ENCODE results near the gene RAPGEF3.

RAPGEF3 gene

DNA sequence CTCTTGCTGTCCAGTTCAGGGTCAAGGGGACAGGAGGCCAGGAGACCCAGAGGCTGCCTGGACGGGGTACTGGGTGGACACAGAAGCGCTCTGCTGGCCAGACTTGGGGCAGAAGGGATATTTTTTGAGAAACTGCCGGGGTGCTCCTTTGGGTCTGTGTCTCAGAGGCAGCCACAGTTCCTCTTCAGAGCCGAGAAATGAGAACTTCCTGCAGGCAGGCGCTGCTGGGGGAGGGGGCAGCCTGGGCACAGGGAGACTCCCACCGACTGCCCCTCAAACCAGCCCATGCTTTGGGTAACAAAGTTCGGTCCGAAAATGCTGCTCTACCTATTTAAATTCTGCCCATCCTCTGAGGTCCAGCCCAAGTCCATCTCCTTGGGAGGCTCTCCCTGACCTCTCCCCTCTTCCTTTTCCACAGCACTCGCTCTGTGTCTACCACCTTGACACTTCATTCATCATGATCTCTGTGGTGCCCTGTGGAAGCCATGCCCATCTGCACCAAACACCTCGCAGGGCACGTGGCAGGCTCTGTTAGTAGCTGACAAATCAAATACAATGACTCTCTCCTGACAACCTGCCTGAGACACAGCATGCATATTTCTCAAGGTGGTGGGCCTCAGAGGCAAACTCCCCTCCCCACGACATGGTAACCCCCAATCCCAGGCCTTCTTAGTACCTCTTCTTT lies 44.7 kb upstream of the RAPGEF3 start:
- no peak for DNase-seq
- Histone ChIP-seq H3K9me3 (no peaks in the 10 kb centered on the region), H3K36me3 (no peaks in the 10 kb centered on the region; the same call in 1 of the 2 replicates), H3K4me3 (ENCODE audit: low read depth, low read length) (no peak overlapping the region), H3K27me3 (no peaks in the 10 kb centered on the region), H3K4me1 (peaks cover 15% of the 10 kb centered on the region)
- TF ChIP-seq CTCF (IDR thresholded peaks at IDR 0.05; ENCODE audit: low read depth, low read length), result no peak

GRCh38 chr12:47802312-47802711 lies 43.6 kb upstream of the RAPGEF3 start:
- peak; percentile 47 for TF ChIP-seq CTCF (IDR thresholded peaks at IDR 0.05; ENCODE audit: low read depth, low read length)
- Histone ChIP-seq H3K27me3 (no peaks in the 10 kb centered on the region), H3K4me3 (ENCODE audit: low read depth, low read length) (no peak overlapping the region), H3K9me3 (no peaks in the 10 kb centered on the region), H3K36me3 (peaks cover 8% of the 10 kb centered on the region; the same call in 1 of the 2 replicates), H3K4me1 (peaks cover 9% of the 10 kb centered on the region)
- no peak for DNase-seq

DNA sequence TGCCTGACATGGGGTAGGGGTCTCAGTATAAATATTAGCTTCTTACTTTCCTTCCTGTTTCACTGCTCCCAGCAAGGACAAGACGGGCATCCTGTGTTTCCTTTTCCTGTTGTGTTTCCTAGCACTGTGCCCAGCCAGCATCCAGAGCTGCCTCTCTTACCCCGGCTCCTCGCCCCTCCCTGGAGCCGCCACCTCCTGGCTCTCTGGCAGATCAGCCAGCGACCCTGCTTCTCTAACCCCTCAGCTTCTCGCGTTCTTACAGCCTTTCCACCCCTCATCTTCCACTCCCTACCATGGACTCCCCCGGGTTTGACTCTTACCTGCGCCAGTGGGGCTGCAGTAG lies 43.2 kb upstream of the RAPGEF3 start:
- peaks cover 9% of the 10 kb centered on the region for H3K4me1 ChIP-seq
- H3K36me3 ChIP-seq, result peaks cover 9% of the 10 kb centered on the region; the same call in 1 of the 2 replicates
- no peak for TF ChIP-seq CTCF (IDR thresholded peaks at IDR 0.05; ENCODE audit: low read depth, low read length)
- no peak overlapping the region for H3K4me3 ChIP-seq (ENCODE audit: low read depth, low read length)
- H3K27me3 ChIP-seq, result no peaks in the 10 kb centered on the region
- H3K9me3 ChIP-seq, result no peaks in the 10 kb centered on the region
- no peak for DNase-seq

DNA sequence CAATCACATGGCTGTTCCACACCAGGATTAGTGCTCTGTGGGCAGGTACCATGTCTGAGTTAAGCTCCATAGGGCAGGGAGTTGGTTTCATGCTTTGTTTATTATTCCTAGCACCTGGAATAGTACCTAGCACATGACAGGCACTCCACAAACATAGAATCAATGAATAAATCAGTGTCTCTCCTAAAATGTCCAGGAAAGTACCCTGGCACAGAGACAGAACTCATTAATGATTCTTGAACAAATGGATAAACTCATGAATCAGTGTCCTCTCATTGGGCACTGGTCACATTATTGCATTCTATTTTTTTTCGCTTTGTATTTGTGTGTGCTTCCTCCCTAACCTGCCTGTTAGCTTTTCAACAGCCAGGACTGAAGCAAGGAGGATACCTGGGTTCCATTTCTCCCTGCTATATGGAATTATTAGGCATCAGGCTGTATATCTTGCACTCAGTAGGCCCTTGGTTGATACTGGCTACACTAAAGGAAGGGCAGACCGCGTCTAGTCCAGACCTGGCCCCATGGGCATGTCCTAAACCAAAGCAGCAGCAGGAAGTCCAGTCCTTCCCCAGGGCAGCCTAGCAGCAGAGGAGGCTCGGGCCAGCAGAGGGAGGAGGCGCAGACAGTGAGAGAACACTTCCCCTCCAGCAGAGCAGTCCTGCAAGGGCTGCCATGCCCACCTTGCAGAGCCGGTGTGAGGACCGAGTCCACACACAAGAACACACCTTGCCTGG lies 42.7 kb upstream of the RAPGEF3 start:
- no peaks in the 10 kb centered on the region for H3K9me3 ChIP-seq
- peaks cover 9% of the 10 kb centered on the region for H3K4me1 ChIP-seq
- TF ChIP-seq CTCF (IDR thresholded peaks at IDR 0.05; ENCODE audit: low read depth, low read length), result no peak
- H3K4me3 ChIP-seq (ENCODE audit: low read depth, low read length), result no peak overlapping the region
- peaks cover 13% of the 10 kb centered on the region; the same call in 1 of the 2 replicates for H3K36me3 ChIP-seq
- DNase-seq, result no peak
- H3K27me3 ChIP-seq, result no peaks in the 10 kb centered on the region

DNA sequence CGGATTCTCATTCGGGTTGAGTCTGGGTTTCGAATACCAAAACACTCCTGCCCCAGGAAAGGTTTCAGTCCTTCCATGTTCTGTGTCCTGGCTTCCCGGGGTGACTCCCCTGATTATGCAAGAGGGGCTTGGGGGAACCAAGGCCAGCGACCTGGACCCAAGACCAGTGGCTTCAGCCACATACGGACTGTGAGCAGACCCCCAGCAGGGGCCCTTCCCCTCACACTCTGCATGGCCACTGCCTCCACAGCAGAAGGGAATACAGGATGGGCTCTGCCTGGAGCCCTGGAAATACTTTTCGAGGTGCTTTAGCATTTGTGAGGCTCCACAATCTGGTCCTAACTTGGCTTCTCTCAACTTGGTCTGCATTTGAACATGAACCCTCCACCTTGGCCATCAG lies 41.9 kb upstream of the RAPGEF3 start:
- no peak for TF ChIP-seq CTCF (IDR thresholded peaks at IDR 0.05; ENCODE audit: low read depth, low read length)
- DNase-seq, result no peak
- H3K4me3 ChIP-seq (ENCODE audit: low read depth, low read length), result no peak overlapping the region
- H3K36me3 ChIP-seq, result peaks cover 17% of the 10 kb centered on the region
- no peaks in the 10 kb centered on the region for H3K9me3 ChIP-seq
- H3K4me1 ChIP-seq, result peaks cover 9% of the 10 kb centered on the region
- no peaks in the 10 kb centered on the region for H3K27me3 ChIP-seq

DNA sequence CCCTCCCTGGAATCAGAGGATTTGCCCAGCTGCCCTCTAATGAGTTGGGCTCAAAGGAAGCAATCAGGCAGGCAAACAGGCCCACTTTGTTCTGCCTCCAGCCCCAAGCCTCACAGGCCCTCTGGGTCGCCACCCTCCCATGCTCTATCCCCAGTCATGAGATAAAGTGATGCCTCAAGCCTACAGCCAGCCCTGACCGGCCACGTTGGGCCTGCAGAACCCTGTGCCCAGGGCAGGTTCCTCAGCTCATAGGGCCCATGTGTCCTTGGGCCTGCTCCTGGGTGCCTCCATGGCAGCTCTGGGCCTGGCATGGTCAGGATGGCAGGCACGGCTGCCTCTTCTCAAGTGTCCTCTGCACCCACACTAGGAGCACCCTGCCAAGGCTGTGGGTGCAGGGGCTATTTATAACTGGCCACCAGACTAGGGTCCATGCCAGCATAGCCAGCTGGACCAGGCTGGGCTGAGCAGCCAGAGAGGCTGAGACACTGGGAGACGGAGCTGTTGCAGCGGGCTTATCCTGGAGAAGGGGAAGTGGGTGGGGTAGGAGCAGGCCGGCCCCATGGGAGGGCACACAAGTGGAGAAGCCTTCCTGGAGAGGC lies 40.8 kb upstream of the RAPGEF3 start:
- TF ChIP-seq CTCF (IDR thresholded peaks at IDR 0.05; ENCODE audit: low read depth, low read length), result no peak
- H3K9me3 ChIP-seq, result no peaks in the 10 kb centered on the region
- no peaks in the 10 kb centered on the region for H3K27me3 ChIP-seq
- DNase-seq, result no peak
- H3K36me3 ChIP-seq, result peaks cover 21% of the 10 kb centered on the region
- H3K4me1 ChIP-seq, result peaks cover 9% of the 10 kb centered on the region
- no peak overlapping the region for H3K4me3 ChIP-seq (ENCODE audit: low read depth, low read length)
